Subcutaneous adipose tissue (tissue), 4 donors: ENCODE results near the gene STPG3. TPM values are rescaled to one million over a fixed set of nuclear protein-coding genes. Genes with fewer than 3 reads are reported as not detected.

Source experiments
- total RNA-seq, 4 donors: library from RNA; depleted of rRNA; stranded (reverse); fragments of >200 nt; gene quantifications; one replicate each; pipeline ENCODE4 v1.1.0, GENCODE V29; 2016
- TF ChIP-seq, protein P1 (sequence below): fragments of 450-650 bp; IDR thresholded peaks from one replicate; pipeline ENCODE4 v1.5.1; 2016; ENCODE audit warnings: low read depth, mild to moderate bottlenecking, control low read depth, antibody characterized with exemption, moderate library complexity

The STPG3 gene
- total RNA-seq, 4 donors from 2014 or later = not detected

DNA sequence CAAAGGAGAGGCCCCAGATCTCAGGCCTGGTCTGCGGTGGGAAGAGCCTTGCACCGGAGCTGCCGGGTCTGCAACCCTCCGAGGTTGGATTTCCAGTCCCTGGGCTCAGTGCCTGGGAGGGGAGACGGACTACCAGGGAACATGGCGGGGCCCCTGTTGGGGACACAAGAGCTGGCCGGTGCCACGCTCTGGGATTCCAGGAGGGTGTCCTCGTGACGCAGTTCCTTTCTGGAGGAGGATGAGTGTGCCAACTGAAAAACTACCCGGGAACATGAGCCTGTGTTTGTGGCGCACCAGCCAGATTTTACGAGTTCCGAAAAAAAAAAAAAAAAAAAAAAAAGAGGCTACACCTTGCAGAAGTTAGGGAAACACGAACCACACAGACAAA lies 42.0 kb downstream of the STPG3 start:
- TF ChIP-seq, protein P1, sequence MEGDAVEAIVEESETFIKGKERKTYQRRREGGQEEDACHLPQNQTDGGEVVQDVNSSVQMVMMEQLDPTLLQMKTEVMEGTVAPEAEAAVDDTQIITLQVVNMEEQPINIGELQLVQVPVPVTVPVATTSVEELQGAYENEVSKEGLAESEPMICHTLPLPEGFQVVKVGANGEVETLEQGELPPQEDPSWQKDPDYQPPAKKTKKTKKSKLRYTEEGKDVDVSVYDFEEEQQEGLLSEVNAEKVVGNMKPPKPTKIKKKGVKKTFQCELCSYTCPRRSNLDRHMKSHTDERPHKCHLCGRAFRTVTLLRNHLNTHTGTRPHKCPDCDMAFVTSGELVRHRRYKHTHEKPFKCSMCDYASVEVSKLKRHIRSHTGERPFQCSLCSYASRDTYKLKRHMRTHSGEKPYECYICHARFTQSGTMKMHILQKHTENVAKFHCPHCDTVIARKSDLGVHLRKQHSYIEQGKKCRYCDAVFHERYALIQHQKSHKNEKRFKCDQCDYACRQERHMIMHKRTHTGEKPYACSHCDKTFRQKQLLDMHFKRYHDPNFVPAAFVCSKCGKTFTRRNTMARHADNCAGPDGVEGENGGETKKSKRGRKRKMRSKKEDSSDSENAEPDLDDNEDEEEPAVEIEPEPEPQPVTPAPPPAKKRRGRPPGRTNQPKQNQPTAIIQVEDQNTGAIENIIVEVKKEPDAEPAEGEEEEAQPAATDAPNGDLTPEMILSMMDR = no peak

DNA sequence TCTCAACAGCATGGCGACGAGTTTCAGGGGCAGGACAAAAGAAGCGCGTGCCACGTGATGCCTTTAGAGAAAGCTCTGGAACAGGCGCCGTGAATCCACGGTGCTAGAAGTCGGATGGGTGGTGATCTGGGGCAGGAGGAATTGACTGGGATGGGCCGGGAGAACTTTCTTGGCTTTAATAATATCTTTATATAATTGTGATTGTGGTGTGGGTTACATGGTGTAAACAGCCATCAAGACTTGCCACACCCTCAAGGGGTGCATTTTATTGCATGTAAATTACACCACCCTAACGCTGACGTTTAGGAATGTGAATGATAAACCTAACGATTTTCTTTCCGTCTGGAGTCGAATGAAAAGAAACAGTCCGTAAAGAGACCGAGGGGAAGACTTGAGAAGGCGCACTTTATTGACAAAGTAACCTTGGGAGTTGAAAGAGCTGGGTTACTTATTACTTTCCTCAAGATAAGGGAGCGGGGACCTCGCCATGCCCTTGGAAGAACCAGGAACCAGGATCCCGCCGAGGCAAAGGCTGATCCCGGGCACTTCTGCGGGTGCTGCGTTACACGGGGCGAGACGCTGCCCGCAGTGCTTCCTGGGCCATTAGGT lies 42.5 kb downstream of the STPG3 start:
- TF ChIP-seq, protein P1 = no peak

DNA sequence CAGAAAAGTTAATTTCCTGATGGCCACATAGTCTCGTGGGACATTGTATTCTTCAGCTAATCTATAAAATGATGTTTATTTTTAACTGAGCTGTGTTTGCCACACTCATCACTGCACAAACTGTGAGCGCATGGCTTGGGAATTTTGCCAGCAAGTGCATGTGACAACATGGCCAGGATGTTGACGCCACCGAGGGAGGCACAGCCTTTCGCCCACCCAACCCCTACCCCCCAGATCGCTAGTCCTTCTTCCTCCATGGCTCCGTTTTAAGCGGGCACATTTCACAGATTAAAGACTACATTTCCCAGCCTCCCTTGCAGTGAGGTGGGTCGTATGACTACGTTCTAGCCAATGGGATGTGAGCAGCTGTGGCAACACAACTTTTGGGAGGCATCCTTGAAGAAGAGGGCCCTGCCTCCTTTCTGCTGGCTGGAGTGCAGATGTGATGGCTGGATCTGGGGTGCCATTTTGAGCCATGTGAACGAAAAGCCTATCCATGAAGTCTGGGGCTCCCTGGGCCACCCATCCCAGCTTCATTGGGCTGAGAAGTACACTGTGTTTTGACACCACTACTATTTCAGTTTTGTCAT lies 43.1 kb downstream of the STPG3 start:
- TF ChIP-seq, protein P1 = no peak

DNA sequence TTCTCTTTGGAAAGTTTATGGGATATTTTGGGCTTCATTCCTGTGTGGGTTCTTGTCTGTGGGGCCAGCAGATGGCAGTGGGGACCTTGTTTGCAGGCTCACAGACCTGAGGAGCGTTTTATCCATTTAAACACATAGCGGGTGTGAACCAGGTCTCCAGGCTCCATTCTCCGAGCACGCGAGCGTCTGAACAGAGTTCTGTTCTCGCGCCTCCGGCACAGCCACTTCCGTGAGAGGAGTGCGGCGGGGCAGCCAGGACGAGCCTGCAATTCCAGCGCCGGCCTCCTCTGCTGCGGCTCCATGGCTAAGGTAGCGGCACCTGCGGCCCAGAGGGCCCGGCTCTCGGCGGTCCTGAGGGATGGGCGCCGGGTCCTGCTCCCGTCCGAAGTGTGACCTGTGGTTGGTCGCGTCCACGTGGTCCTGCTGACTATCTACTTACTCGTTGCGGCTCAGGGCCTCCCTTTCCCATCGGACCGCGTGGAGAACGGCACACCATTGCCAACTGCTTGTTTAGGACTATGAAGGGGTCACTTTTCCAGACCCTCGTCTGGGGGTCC lies 43.7 kb downstream of the STPG3 start:
- TF ChIP-seq, protein P1 = no peak

DNA sequence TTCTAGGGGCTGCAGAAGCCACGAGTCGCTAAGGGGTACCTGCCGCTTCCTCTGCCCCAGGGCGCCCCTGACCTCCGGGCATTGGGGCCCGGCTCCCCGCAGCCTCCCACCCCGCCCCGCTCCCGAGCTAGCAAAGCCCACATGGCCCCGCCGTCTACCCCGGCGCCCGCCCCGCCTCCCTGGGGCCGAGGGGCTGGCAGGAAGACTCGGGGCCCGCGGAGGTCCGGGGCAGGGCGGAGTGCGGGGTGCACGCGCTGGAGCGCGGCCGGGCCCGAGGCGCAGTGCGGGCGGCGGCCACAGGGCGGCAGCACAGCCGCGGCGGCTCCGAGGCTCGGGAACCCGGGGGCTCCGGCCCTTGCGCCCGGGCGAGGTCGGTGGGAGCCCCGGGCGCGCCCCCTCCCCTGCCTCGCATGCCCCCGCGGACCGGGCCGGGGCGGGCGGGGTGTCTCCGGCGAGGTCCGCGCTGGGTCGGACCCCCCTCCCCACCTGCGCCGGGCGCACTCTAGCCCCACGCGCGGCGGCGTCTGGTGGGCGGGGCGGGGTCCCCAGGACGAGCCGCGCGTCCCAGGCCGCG lies 44.2 kb downstream of the STPG3 start:
- TF ChIP-seq, protein P1 = no peak

DNA sequence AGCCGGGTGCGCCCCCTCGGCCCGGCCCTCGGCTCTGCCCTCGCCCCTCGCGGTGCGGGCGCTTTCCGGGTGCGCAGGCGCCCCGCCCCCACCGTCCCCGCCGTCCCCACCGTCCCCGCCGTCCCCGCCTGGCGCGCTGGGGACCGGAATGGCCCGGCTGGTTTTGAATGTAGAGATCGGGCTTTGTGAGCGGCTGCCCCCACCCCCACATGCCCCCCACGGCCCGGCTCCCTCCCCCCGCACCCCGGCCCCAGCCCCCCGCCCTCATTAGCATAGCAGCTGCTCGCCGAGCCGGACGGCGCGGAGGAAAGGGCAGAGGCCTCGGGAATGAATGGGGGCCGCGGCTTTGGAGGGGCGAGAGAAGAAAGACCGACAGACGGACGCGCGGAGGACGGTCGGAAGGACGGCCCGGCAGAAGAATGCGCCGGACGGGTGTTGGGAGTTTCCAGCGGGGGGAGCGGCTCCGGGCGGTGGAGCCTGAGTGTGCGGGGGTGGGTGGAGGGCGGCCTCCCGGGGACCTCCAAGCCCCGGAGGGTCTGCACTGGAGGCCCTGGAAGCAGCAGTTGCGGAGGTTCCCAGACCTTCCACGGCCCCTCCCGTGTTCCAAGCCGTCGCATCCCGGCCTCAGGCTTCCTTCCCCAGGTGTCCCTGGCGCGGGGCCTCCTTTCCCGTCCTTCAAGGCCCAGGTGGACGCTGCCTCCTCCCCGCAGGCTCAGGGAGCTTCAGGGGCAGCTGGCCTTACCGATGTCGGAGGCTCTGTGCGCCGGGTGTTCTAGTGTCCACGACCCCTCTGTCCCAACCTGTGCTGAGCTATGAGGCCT lies 45.0 kb downstream of the STPG3 start:
- TF ChIP-seq, protein P1 = no peak
